GM18951 (cell line): ENCODE data around the gene CTSK.
"Not testable (repeated sequence)": the region's sequence is repeated elsewhere in the genome, so short reads cannot be mapped to it uniquely, and the experiment has no call there.

Experiments used
- POLR2A ChIP-seq: IDR thresholded peaks from 4 replicates; pipeline ENCODE4 v1.6.1; 2011; ENCODE audit warnings: mild to moderate bottlenecking; ENCODE audit not compliant: insufficient read length, insufficient read depth; ENCODE audit errors: extremely low read depth
- in situ Hi-C: fragments of 300-500 bp; cut with MboI; formaldehyde crosslinking; loops from one replicate; pipeline ENCODE4 v1.12.0; 2022; ENCODE audit warnings: low sequenced_read_pairs, mixed read lengths, inconsistent platforms; ENCODE audit not compliant: unreplicated experiment

Gene CTSK

DNA sequence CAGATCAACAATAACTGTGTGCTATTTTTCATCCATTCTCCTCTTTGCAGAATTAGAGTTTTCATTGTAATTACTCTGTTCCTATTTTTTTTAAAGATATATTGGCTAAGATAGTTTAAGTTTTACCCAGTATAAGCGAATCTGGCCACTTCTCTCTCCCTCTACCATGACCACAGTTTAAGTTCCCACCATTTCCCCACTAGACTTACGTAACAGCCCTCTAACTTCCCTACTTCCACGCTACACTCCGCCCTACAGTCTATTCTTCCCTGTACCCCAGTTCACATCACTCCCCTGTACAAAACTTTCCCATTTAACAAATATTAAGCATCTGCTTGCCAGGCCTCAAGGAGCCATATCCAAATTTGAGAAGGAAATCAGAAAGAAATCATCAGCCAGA lies 16.5 kb downstream of the CTSK start:
- in situ Hi-C loops = no loop called here
- TF ChIP-seq POLR2A = no peak

- in situ Hi-C loops = no loop called here
- no peak for TF ChIP-seq POLR2A
Measured at GRCh38 chr1:150789396-150789795, 18.7 kb downstream of the CTSK start.

GRCh38 chr1:150788946-150789345 lies 19.1 kb downstream of the CTSK start:
- no peak for TF ChIP-seq POLR2A
- in situ Hi-C loops = no loop called here

GRCh38 chr1:150787455-150787854 lies 20.6 kb downstream of the CTSK start:
- in situ Hi-C loops = no loop called here
- TF ChIP-seq POLR2A = no peak

- no peak for TF ChIP-seq POLR2A
- in situ Hi-C loops = no loop called here
Measured at GRCh38 chr1:150780510-150780909, 27.6 kb downstream of the CTSK start.

DNA sequence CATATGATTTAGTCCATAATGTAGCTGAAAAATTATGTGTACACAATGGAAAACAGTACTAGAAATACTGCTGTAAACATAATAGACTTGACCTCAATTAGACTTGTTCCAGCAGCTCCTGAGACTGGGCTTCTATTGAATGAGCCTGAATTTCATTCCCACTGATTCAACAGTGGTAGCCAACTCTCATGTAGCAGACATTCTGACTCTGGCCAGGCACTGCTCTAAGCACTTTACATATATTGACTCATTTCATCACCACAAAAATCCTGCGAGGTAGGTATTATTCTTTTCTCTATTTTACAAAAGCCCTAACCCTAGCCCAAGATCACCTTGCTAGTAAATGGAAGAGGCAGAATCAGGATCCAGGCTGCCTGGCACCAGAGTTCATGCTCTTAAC lies 29.7 kb downstream of the CTSK start:
- in situ Hi-C loops = no loop called here

DNA sequence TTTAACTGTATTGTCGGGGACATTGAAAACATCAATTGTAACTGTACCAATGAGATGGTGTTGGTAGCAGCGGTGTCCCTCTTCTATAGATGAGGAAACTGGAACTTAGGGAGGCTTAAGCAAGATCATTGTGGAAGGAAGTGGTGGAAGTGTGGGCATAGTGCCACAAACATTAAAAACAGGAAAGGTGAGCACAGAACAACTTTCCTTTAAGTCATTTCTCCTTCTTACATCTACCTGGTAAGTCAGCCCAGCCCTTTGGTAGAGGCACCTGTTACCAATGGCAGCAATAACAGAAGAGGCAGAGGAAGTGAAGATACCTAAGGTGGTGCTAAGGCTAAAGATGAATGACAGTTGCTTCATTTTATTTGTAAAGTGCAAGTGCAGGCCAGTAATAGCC lies 30.5 kb downstream of the CTSK start:
- in situ Hi-C loops = no loop called here
- no peak for TF ChIP-seq POLR2A

More for the DNA sequence above, 29.7 kb downstream of the CTSK start:
- no peak for TF ChIP-seq POLR2A

- in situ Hi-C loops = not testable (repeated sequence)
Measured at GRCh38 chr1:150775931-150776505, 32.0 kb downstream of the CTSK start.

GRCh38 chr1:150775276-150775675 lies 32.8 kb downstream of the CTSK start:
- no peak for TF ChIP-seq POLR2A
- in situ Hi-C loops = no loop called here

DNA sequence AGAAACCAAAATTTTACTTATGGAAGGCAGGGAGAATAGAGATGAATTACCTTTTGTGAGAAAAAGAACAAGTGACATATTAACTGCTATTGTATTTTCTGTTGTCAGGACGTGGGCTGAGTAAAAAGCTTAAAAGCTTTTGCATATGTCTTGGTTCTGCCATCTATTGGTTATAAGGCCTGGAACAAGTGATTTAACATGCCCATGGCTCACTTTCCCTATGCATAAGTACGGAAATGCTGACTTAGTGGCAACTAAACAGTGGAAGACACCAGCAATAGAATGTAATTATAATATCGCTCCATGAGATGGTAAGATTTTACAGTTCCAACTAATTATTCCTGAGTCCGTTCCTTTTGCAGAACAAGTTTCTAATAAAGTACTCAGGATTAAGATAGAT lies 35.7 kb downstream of the CTSK start:
- TF ChIP-seq POLR2A = no peak
- in situ Hi-C loops = no loop called here

DNA sequence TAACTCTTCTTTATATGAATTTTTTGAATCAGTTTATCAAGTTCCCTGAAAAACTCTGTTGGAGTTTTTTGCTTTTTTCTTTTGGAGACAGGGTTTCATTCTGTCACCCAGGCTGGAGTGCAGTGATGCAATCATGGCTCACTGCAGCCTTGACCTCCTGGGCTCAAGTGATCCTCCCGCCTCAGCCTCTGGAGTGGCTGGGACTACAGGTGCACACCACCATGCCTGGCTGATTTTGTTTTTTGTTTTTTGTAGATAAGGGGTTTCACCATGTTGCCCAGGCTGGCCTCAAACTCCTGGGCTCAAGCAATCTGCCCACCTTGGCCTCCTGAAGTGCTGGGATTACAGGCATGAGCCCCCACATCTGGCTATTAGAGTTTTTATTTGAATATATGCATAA lies 40.4 kb downstream of the CTSK start:
- in situ Hi-C loops = not testable (repeated sequence)

- in situ Hi-C loops = not testable (repeated sequence)
Measured at GRCh38 chr1:150765977-150766301, 42.1 kb downstream of the CTSK start.

GRCh38 chr1:150765296-150765976 lies 42.6 kb downstream of the CTSK start, which contains the start of gene CTSS:
CTSS (minus strand) TSS chr1:150765778; CDS start chr1:150764763, 1,015 bp downstream.
- TF ChIP-seq POLR2A = peak; percentile 43
- in situ Hi-C loops = no loop called here

GRCh38 chr1:150764617-150765101 lies 43.4 kb downstream of the CTSK start:
- in situ Hi-C loops = no loop called here
- TF ChIP-seq POLR2A = no peak

GRCh38 chr1:150763018-150763417 lies 45.0 kb downstream of the CTSK start:
- in situ Hi-C loops = no loop called here
- no peak for TF ChIP-seq POLR2A
